GM12892 (cell line): ENCODE results near the gene MAP3K21.

Source experiments
- DNase-seq: peaks from one replicate; pipeline ENCODE4 v3.0.0; 2011; ENCODE audit not compliant: insufficient read length
- FAIRE-seq: peaks from 2 replicates; lab custom pipeline; 2011; peaks lifted over from hg19 to GRCh38; lab: Jason Lieb, UNC
- POLR2A ChIP-seq: IDR thresholded peaks from 2 replicates; pipeline ENCODE4 v1.6.1; 2011; ENCODE audit warnings: low read depth, low read length, control low read depth
- POLR2AphosphoS5 ChIP-seq: IDR thresholded peaks from 2 replicates; pipeline ENCODE4 v1.6.1; 2011; ENCODE audit warnings: low read depth, low read length, control low read depth
- TAF1 ChIP-seq: IDR thresholded peaks from 2 replicates; pipeline ENCODE4 v1.6.1; 2011; ENCODE audit warnings: low read depth, mild to moderate bottlenecking, control low read depth, low read length, borderline replicate concordance

Gene MAP3K21

GRCh38 chr1:233295975-233296322, 31.6 kb upstream of the MAP3K21 start:
- FAIRE-seq (peak; percentile 24), DNase-seq (no peak)
- no peak for TF ChIP-seq POLR2A
- TF ChIP-seq POLR2AphosphoS5: no peak
- no peak for TF ChIP-seq TAF1

- no peak for FAIRE-seq
- TF ChIP-seq POLR2AphosphoS5 (no peak), POLR2A (no peak), TAF1 (no peak)
- DNase-seq: no peak
Measured at GRCh38 chr1:233299450-233299849, 28.1 kb upstream of the MAP3K21 start.

- TF ChIP-seq TAF1 (no peak), POLR2A (no peak), POLR2AphosphoS5 (no peak)
- DNase-seq (no peak), FAIRE-seq (no peak)
Measured at GRCh38 chr1:233300326-233300725, 27.2 kb upstream of the MAP3K21 start.

DNA sequence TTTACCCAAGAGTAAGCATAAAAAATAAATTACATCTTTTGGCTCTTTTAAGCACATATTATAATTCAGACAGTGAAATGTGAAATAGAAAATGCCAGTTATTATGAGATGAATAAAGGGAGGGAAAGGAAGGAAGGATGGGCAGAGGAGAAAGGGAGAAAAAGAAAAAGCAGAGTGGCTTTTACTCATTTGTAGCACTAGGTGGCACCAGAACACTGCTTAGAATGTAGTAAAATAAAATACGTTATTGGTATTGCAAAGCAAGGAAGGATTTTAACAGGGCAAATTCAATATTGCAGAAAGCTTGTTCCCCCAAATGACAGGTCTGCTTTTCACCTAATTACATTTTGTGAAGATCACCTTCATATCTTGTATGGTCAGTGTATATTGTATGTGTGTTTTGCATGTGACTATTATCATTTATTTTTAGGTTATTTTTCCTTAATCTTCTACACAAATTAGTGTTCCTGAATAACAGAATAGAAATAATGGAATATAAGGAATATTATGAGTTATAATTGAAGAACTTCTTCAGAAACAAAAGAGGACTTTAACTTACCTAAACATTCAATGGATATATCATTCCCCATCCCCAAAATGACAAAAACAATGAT, 22.9 kb upstream of the MAP3K21 start:
- peak; percentile 82 for FAIRE-seq
- TF ChIP-seq TAF1 (no peak), POLR2AphosphoS5 (no peak), POLR2A (no peak)
- no peak for DNase-seq

DNA sequence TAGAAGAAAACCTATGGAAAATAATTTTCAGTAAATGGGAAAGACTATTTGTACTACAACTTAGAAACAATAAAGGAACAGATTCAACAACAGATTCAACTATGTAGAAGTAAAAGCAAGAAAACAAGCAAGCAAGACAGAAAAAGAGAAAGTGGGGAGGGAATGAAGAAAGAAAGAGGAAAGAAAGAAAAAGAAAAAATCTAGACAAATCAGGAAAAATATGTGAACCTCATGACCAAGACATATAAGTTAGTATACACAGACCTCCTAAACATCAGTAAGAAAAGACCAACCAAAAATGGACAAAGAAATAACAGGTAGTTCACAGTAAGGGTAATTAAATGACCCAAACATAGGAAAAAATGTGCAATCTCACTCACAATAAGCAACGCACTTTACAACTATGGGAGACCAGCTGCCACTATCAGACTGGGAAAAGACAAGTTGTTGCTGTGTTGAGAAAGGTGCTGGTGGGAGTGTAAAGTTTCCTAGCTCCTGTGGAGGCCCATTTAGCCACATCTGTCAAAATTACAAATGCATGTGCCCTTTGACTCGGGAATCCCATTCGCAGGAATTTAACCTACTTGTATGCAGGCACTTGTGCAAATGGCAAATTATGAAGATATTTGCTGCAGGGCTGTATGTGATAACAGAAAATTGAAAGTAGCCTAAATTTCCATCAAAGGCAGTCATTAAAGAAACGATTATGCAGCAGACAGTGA, 13.9 kb upstream of the MAP3K21 start:
- DNase-seq: no peak
- TF ChIP-seq POLR2AphosphoS5 (no peak), TAF1 (no peak), POLR2A (no peak)
- FAIRE-seq: no peak

DNA sequence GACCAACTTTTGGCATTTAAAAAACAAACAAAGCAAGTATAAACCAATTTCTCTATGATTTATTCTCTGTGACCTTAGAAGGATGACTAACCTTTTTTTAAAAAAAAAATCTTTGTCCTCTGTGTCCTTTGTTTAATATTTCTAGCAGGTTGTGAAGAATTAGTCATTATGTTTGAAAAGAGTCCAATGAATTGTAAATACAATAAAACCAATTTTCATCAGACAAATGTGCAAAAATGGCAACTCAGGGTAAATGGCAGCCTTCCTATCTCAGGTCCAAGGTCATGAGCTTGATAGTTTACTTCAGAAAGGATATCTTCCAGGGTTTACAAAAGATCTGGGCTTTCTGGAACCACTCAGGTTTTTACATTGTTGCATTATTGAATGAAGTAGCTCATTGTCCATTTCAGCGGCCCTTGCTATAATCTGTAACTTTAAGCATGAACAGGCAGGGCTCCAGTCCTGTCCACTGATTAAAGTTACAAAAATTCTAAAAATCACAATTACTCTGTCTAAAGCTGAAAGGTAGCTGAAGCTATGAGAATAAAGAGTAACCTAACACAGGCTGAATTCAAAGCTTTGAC, 11.7 kb upstream of the MAP3K21 start:
- FAIRE-seq (no peak), DNase-seq (no peak)
- TF ChIP-seq POLR2AphosphoS5: no peak
- no peak for TF ChIP-seq TAF1
- no peak for TF ChIP-seq POLR2A

GRCh38 chr1:233316473-233316872, 11.1 kb upstream of the MAP3K21 start:
- no peak for TF ChIP-seq POLR2AphosphoS5
- no peak for FAIRE-seq

GRCh38 chr1:233319272-233319671, 8.3 kb upstream of the MAP3K21 start:
- FAIRE-seq (no peak), DNase-seq (no peak)
- no peak for TF ChIP-seq POLR2A
- no peak for TF ChIP-seq TAF1
- TF ChIP-seq POLR2AphosphoS5: no peak

More at GRCh38 chr1:233316473-233316872, 11.1 kb upstream of the MAP3K21 start:
- no peak for DNase-seq

GRCh38 chr1:233320023-233320422, 7.5 kb upstream of the MAP3K21 start:
- no peak for FAIRE-seq
- no peak for DNase-seq
- TF ChIP-seq POLR2AphosphoS5 (no peak), POLR2A (no peak), TAF1 (no peak)

DNA sequence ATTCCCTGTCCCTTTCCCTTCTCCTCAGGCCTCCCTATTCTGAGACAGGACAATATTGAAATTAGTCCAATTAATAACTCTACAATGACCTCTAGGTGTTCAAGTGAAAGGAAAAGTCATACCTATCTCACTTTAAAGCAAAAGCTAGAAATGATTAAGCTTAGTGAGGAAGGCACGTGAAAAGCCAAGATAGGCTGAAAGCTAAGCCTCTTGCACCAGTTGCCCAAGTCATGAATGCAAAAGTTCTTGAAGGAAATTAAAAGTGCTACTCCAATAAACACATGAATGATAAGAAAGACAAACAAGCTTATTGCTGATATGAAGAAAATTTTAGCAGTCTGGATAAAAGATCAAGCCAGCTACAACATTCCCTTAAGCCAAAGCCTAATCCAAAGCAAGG, 3.8 kb upstream of the MAP3K21 start:
- DNase-seq (no peak), FAIRE-seq (no peak)
- TF ChIP-seq POLR2A (no peak), POLR2AphosphoS5 (no peak), TAF1 (no peak)

- no peak for DNase-seq
- TF ChIP-seq POLR2AphosphoS5 (no peak), TAF1 (no peak), POLR2A (no peak)
- FAIRE-seq: no peak
Measured at GRCh38 chr1:233326319-233326718, 1.2 kb upstream of the MAP3K21 start.
